Mesendoderm (in vitro differentiated cells): ENCODE data around the gene CAMTA1.

Experiments
- DNase-seq: peaks from one replicate; pipeline ENCODE4 v3.0.0; 2013
- H2AK5ac ChIP-seq: 2 replicates; pipeline ENCODE4 v1.6.1; 2013; ENCODE audit warnings: low read length, inconsistent platforms
- H2BK120ac ChIP-seq: 2 replicates; pipeline ENCODE4 v1.6.1; 2013; ENCODE audit warnings: low read depth, mild to moderate bottlenecking, low read length, moderate library complexity, mixed read lengths
- H2BK15ac ChIP-seq: replicated peaks from 2 replicates; pipeline ENCODE4 v1.6.1; 2013; ENCODE audit warnings: low read depth, mild to moderate bottlenecking, moderate library complexity
- H2BK5ac ChIP-seq: 2 replicates; pipeline ENCODE4 v1.6.1; 2013; ENCODE audit warnings: low read length, inconsistent platforms
- H3K18ac ChIP-seq: 2 replicates; pipeline ENCODE4 v1.6.1; 2013; ENCODE audit warnings: mild to moderate bottlenecking, low read length, mixed read lengths
- H3K23ac ChIP-seq: one replicate; pipeline ENCODE4 v1.6.1; 2013; ENCODE audit warnings: low read length
- H3K27ac ChIP-seq: 2 replicates; pipeline ENCODE4 v1.5.1; 2013; ENCODE audit warnings: low read depth, mild to moderate bottlenecking, inconsistent platforms, low read length, moderate library complexity
- H3K27me3 ChIP-seq: 2 replicates; pipeline ENCODE4 v1.6.1; 2013; ENCODE audit warnings: low read length, control low read depth, mild to moderate bottlenecking, inconsistent platforms; ENCODE audit not compliant: insufficient read depth, poor library complexity
- H3K36me3 ChIP-seq: 2 replicates; pipeline ENCODE4 v1.6.1; 2013; ENCODE audit warnings: low read length, inconsistent platforms; ENCODE audit not compliant: control insufficient read depth, insufficient read depth
- H3K4ac ChIP-seq: one replicate; pipeline ENCODE4 v1.6.1; 2013; ENCODE audit warnings: low read depth, mild to moderate bottlenecking, low read length, moderate library complexity
- H3K4me1 ChIP-seq: 2 replicates; pipeline ENCODE4 v1.6.1; 2013; ENCODE audit warnings: low read depth, low read length, inconsistent platforms; ENCODE audit not compliant: control insufficient read depth
- H3K4me2 ChIP-seq: 2 replicates; pipeline ENCODE4 v1.6.1; 2013; ENCODE audit warnings: low read length
- H3K4me3 ChIP-seq: 2 replicates; pipeline ENCODE4 v1.5.1; 2013; ENCODE audit warnings: mild to moderate bottlenecking, low read length
- H3K56ac ChIP-seq: one replicate; pipeline ENCODE4 v1.6.1; 2013; ENCODE audit warnings: low read length
- H3K79me1 ChIP-seq: 2 replicates; pipeline ENCODE4 v1.6.1; 2013; ENCODE audit warnings: low read length, inconsistent platforms
- H3K79me2 ChIP-seq: 2 replicates; pipeline ENCODE4 v1.6.1; 2013; ENCODE audit warnings: mild to moderate bottlenecking, low read length; ENCODE audit not compliant: control insufficient read depth, insufficient read depth
- H3K9ac ChIP-seq: 2 replicates; pipeline ENCODE4 v1.6.1; 2013; ENCODE audit warnings: low read length, inconsistent platforms
- H4K5ac ChIP-seq: one replicate; pipeline ENCODE4 v1.6.1; 2013; ENCODE audit warnings: low read length
- H4K8ac ChIP-seq: one replicate; pipeline ENCODE4 v1.6.1; 2013; ENCODE audit warnings: low read depth, mild to moderate bottlenecking, control low read depth, low read length, moderate library complexity
- WGBS: extraction: QIAGEN DNeasy Blood & Tissue Kit; methylation state at CpG from one replicate; pipeline ENCODE4 v1.1.7; 2013; ENCODE audit warnings: low lambda C conversion rate, missing lambda C conversion rate; ENCODE audit not compliant: insufficient coverage; ENCODE audit errors: extremely low coverage; 5-methylcytosine and 5-hydroxymethylcytosine counted together

Gene CAMTA1

GRCh38 chr1:7516929-7517328 lies 731.7 kb downstream of the CAMTA1 start:
- no peak overlapping the region for H2BK15ac ChIP-seq
- no peak overlapping the region for H3K4ac ChIP-seq
- no peak overlapping the region for H4K8ac ChIP-seq
- H3K36me3 ChIP-seq, result no peaks in the 10 kb centered on the region
- H3K23ac ChIP-seq, result no peak overlapping the region
- no peak overlapping the region for H2BK5ac ChIP-seq
- H3K79me2 ChIP-seq, result no peaks in the 10 kb centered on the region
- DNase-seq, result no peak
- H3K27ac ChIP-seq, result no peak overlapping the region
- no peak overlapping the region for H3K9ac ChIP-seq
- no peak overlapping the region for H3K4me2 ChIP-seq
- WGBS, result no CpG with 5 or more reads among the region's 5 CpGs
- no peak overlapping the region for H3K4me3 ChIP-seq
- H2AK5ac ChIP-seq, result no peak overlapping the region
- H3K27me3 ChIP-seq, result no peaks in the 10 kb centered on the region
- H3K18ac ChIP-seq, result no peak overlapping the region
- H3K79me1 ChIP-seq, result no peaks in the 10 kb centered on the region
- no peak overlapping the region for H4K5ac ChIP-seq
- H3K56ac ChIP-seq, result no peak overlapping the region
- no peak overlapping the region for H2BK120ac ChIP-seq
- no peaks in the 10 kb centered on the region for H3K4me1 ChIP-seq

GRCh38 chr1:7517611-7518330 lies 732.5 kb downstream of the CAMTA1 start:
- Histone ChIP-seq H3K4ac (no peak overlapping the region), H3K23ac (no peak overlapping the region), H3K56ac (no peak overlapping the region), H3K79me1 (no peaks in the 10 kb centered on the region), H2AK5ac (no peak overlapping the region), H4K8ac (no peak overlapping the region), H4K5ac (no peak overlapping the region), H2BK5ac (no peak overlapping the region), H3K18ac (no peak overlapping the region), H3K4me1 (no peaks in the 10 kb centered on the region), H3K9ac (no peak overlapping the region), H3K36me3 (no peaks in the 10 kb centered on the region), H2BK15ac (no peak overlapping the region), H2BK120ac (no peak overlapping the region), H3K4me2 (no peak overlapping the region), H3K27me3 (no peaks in the 10 kb centered on the region), H3K79me2 (no peaks in the 10 kb centered on the region), H3K4me3 (no peak overlapping the region), H3K27ac (no peak overlapping the region)
- DNase-seq, result no peak
- WGBS, result no CpG with 5 or more reads among the region's 10 CpGs

- Histone ChIP-seq H3K4me1 (no peaks in the 10 kb centered on the region), H3K79me2 (no peaks in the 10 kb centered on the region), H2AK5ac (no peak overlapping the region), H3K4me3 (no peak overlapping the region), H3K27ac (no peak overlapping the region), H3K4ac (no peak overlapping the region), H4K8ac (no peak overlapping the region), H3K36me3 (no peaks in the 10 kb centered on the region), H2BK5ac (no peak overlapping the region), H3K23ac (no peak overlapping the region), H2BK120ac (no peak overlapping the region), H3K4me2 (no peak overlapping the region), H2BK15ac (no peak overlapping the region), H3K18ac (no peak overlapping the region), H3K27me3 (no peaks in the 10 kb centered on the region), H4K5ac (no peak overlapping the region), H3K9ac (no peak overlapping the region), H3K56ac (no peak overlapping the region), H3K79me1 (no peaks in the 10 kb centered on the region)
- WGBS, result no CpG with 5 or more reads among the region's 8 CpGs
- no peak for DNase-seq
These were observed 733.2 kb downstream of the CAMTA1 start for GRCh38 chr1:7518411-7518810.

GRCh38 chr1:7519181-7519860 lies 734.1 kb downstream of the CAMTA1 start:
- H3K4me1 ChIP-seq, result no peaks in the 10 kb centered on the region
- no CpG with 5 or more reads among the region's 8 CpGs for WGBS
- H3K79me2 ChIP-seq, result no peaks in the 10 kb centered on the region
- no peak overlapping the region for H4K8ac ChIP-seq
- H4K5ac ChIP-seq, result no peak overlapping the region
- no peaks in the 10 kb centered on the region for H3K79me1 ChIP-seq
- H2BK5ac ChIP-seq, result no peak overlapping the region
- no peak overlapping the region for H3K4me2 ChIP-seq
- H3K27me3 ChIP-seq, result no peaks in the 10 kb centered on the region
- no peak for DNase-seq
- no peak overlapping the region for H3K23ac ChIP-seq
- H3K4me3 ChIP-seq, result no peak overlapping the region
- H3K56ac ChIP-seq, result no peak overlapping the region
- H3K27ac ChIP-seq, result no peak overlapping the region
- H3K18ac ChIP-seq, result no peak overlapping the region
- H2BK15ac ChIP-seq, result no peak overlapping the region
- no peak overlapping the region for H2AK5ac ChIP-seq
- H3K4ac ChIP-seq, result no peak overlapping the region
- no peak overlapping the region for H3K9ac ChIP-seq
- H2BK120ac ChIP-seq, result no peak overlapping the region
- H3K36me3 ChIP-seq, result no peaks in the 10 kb centered on the region

- Histone ChIP-seq H2AK5ac (no peak overlapping the region), H2BK5ac (no peak overlapping the region), H3K79me2 (no peaks in the 10 kb centered on the region), H4K5ac (no peak overlapping the region), H4K8ac (no peak overlapping the region), H2BK15ac (no peak overlapping the region), H3K4me1 (no peaks in the 10 kb centered on the region), H2BK120ac (no peak overlapping the region), H3K4me2 (no peak overlapping the region), H3K27me3 (no peaks in the 10 kb centered on the region), H3K56ac (no peak overlapping the region), H3K4ac (no peak overlapping the region), H3K18ac (no peak overlapping the region), H3K36me3 (no peaks in the 10 kb centered on the region), H3K27ac (no peak overlapping the region), H3K9ac (no peak overlapping the region), H3K23ac (no peak overlapping the region), H3K4me3 (no peak overlapping the region), H3K79me1 (no peaks in the 10 kb centered on the region)
- DNase-seq, result no peak
- no CpG with 5 or more reads among the region's 9 CpGs for WGBS
These were observed 734.7 kb downstream of the CAMTA1 start for GRCh38 chr1:7519861-7520395.
